NB4 (cell line): Measurements from ENCODE around the gene MBNL2.

Experiments
- MAX ChIP-seq: IDR thresholded peaks from 2 replicates; pipeline ENCODE4 v1.6.1; 2011; ENCODE audit warnings: low read depth, low read length
- MYC ChIP-seq: IDR thresholded peaks from 2 replicates; pipeline ENCODE4 v1.6.1; 2011; ENCODE audit warnings: low read depth, low read length

GRCh38 chr13:97319113-97319720, 97.1 kb downstream of the MBNL2 start:
- TF ChIP-seq MAX: no peak
- TF ChIP-seq MYC: no peak
